ENCODE data around the gene TTC21B. TPM values are rescaled to one million over a fixed set of nuclear protein-coding genes. Genes with fewer than 3 reads are reported as not detected.

Gene TTC21B
- total RNA-seq, 2 experiments from 2014 or later, result 26.2 to 29.8 TPM

GRCh38 chr2:165897726-165898125 is 55.9 kb downstream of the TTC21B start:
- CTCF ChIA-PET (ENCODE audit: unreplicated experiment), result no interaction called here
- H3K27ac ChIP-seq (ENCODE audit: low read depth, low read length, poor library complexity, severe bottlenecking), result no peak overlapping the region
- TF ChIP-seq EZH2phosphoT487 (IDR thresholded peaks at IDR 0.05; ENCODE audit: borderline replicate concordance, low read depth, low read length), result no peak
- TF ChIP-seq CTCF (conservative IDR thresholded peaks at IDR 0.05; ENCODE audit: low read length), result no peak
- H4K20me1 ChIP-seq (ENCODE audit: insufficient read depth, low read length), result 0 out of 2 replicates have a peak, but pooled peaks cover 6% of the 10 kb centered on the region
- DNase-seq (ENCODE audit: low spot score), result no peak
- H3K4me3 ChIP-seq (ENCODE audit: low read depth, low read length, poor library complexity, severe bottlenecking), result no peak overlapping the region
- no peaks in the 10 kb centered on the region for H3K9me3 ChIP-seq (ENCODE audit: low read length)
- H3K79me2 ChIP-seq (ENCODE audit: insufficient read depth, low read depth, low read length), result no peaks in the 10 kb centered on the region
- H3K4me2 ChIP-seq (ENCODE audit: low read length), result 0 out of 2 replicates have a peak overlapping the region, but pooled peaks have one; percentile 5
- H3K36me3 ChIP-seq (ENCODE audit: insufficient read depth, low read length), result peaks cover 80% of the 10 kb centered on the region
- no peak overlapping the region for H2AFZ ChIP-seq (ENCODE audit: low read length)
- intact Hi-C loops (cut with micrococcal nuclease; ENCODE audit: unreplicated experiment), result no loop called here
- no TSS peak for BruUV-seq (replicated peaks)
- POLR2A ChIA-PET, result no interaction called here
- H3K4me1 ChIP-seq (ENCODE audit: insufficient read depth, low read length, poor library complexity, severe bottlenecking), result peaks cover 20% of the 10 kb centered on the region
- H3K9me2 ChIP-seq (ENCODE audit: insufficient read depth, low read length), result no peaks in the 10 kb centered on the region

GRCh38 chr2:165897074-165897473 is 56.5 kb downstream of the TTC21B start:
- Histone ChIP-seq H3K9me2 (ENCODE audit: insufficient read depth, low read length) (no peaks in the 10 kb centered on the region), H4K20me1 (ENCODE audit: insufficient read depth, low read length) (0 out of 2 replicates have a peak, but pooled peaks cover 5% of the 10 kb centered on the region), H2AFZ (ENCODE audit: low read length) (no peak overlapping the region), H3K79me2 (ENCODE audit: insufficient read depth, low read depth, low read length) (no peaks in the 10 kb centered on the region), H3K4me3 (ENCODE audit: low read depth, low read length, poor library complexity, severe bottlenecking) (no peak overlapping the region), H3K4me2 (ENCODE audit: low read length) (0 out of 2 replicates have a peak overlapping the region, but pooled peaks have one; percentile 5), H3K36me3 (ENCODE audit: insufficient read depth, low read length) (peaks cover 83% of the 10 kb centered on the region), H3K27ac (ENCODE audit: low read depth, low read length, poor library complexity, severe bottlenecking) (no peak overlapping the region), H3K4me1 (ENCODE audit: insufficient read depth, low read length, poor library complexity, severe bottlenecking) (peaks cover 20% of the 10 kb centered on the region), H3K9me3 (ENCODE audit: low read length) (no peaks in the 10 kb centered on the region)
- TF ChIP-seq EZH2phosphoT487 (IDR thresholded peaks at IDR 0.05; ENCODE audit: borderline replicate concordance, low read depth, low read length) (no peak), CTCF (conservative IDR thresholded peaks at IDR 0.05; ENCODE audit: low read length) (no peak)
- ChIA-PET CTCF (ENCODE audit: unreplicated experiment) (no interaction called here), POLR2A (interaction anchor here (0.6 kb wide), 1 partner anchor 458 kb away, joined by 4 read pairs; no protein-coding TSS in a partner anchor)
- intact Hi-C loops (cut with micrococcal nuclease; ENCODE audit: unreplicated experiment), result no loop called here
- BruUV-seq (replicated peaks), result no TSS peak
- no peak for DNase-seq (ENCODE audit: low spot score)

GRCh38 chr2:165895974-165896373 is 57.6 kb downstream of the TTC21B start:
- BruUV-seq (replicated peaks), result no TSS peak
- DNase-seq (ENCODE audit: low spot score), result peak; percentile 22
- peak overlapping the region; percentile 24; the same call in 1 of the 2 replicates for H3K4me2 ChIP-seq (ENCODE audit: low read length)
- no peak overlapping the region for H2AFZ ChIP-seq (ENCODE audit: low read length)
- H3K9me3 ChIP-seq (ENCODE audit: low read length), result no peaks in the 10 kb centered on the region
- TF ChIP-seq EZH2phosphoT487 (IDR thresholded peaks at IDR 0.05; ENCODE audit: borderline replicate concordance, low read depth, low read length) (no peak), CTCF (conservative IDR thresholded peaks at IDR 0.05; ENCODE audit: low read length) (no peak)
- H3K4me3 ChIP-seq (ENCODE audit: low read depth, low read length, poor library complexity, severe bottlenecking), result no peak overlapping the region
- H4K20me1 ChIP-seq (ENCODE audit: insufficient read depth, low read length), result 0 out of 2 replicates have a peak, but pooled peaks cover 3% of the 10 kb centered on the region
- H3K79me2 ChIP-seq (ENCODE audit: insufficient read depth, low read depth, low read length), result no peaks in the 10 kb centered on the region
- peaks cover 20% of the 10 kb centered on the region for H3K4me1 ChIP-seq (ENCODE audit: insufficient read depth, low read length, poor library complexity, severe bottlenecking)
- ChIA-PET POLR2A (interaction anchor here (0.7 kb wide), 1 partner anchor 204 kb away, joined by 3 read pairs; no protein-coding TSS in a partner anchor), CTCF (ENCODE audit: unreplicated experiment) (no interaction called here)
- H3K27ac ChIP-seq (ENCODE audit: low read depth, low read length, poor library complexity, severe bottlenecking), result no peak overlapping the region
- peaks cover 79% of the 10 kb centered on the region for H3K36me3 ChIP-seq (ENCODE audit: insufficient read depth, low read length)
- intact Hi-C loops (cut with micrococcal nuclease; ENCODE audit: unreplicated experiment), result no loop called here
- no peaks in the 10 kb centered on the region for H3K9me2 ChIP-seq (ENCODE audit: insufficient read depth, low read length)

All from OCI-LY7 (cell line).